Measurements from ENCODE around the gene TRAPPC12. TPM values are rescaled to one million over a fixed set of nuclear protein-coding genes. Genes with fewer than 3 reads are reported as not detected.

Gene TRAPPC12
- total RNA-seq, 1 experiment from 2014 or later: 77.0 TPM

DNA sequence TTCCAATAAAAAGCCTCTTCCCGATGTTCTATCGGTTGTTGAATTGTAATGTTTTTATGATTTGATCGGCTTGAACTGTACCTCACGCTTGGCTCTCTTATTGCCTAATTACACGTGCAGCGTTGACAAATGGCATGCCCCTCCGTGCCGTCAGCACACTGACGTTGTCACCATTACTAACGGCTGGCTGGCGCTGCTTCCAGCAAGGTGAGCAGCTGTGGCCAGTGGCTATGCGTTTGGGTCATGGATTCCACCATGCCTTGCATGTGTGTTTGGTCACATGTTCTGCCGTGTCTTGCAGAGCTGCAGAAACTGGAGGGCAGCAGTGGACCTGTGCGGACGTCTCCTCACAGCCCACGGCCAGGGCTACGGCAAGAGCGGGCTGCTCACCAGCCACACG is 42.1 kb downstream of the TRAPPC12 start:
- intact Hi-C loops (cut with micrococcal nuclease; ENCODE audit: unreplicated experiment): no loop called here
- Mint-ChIP-seq H3K4me3 (ENCODE audit: low read depth, unreplicated experiment) (no peak overlapping the region), H3K9me3 (ENCODE audit: low read depth, unreplicated experiment) (no peaks in the 10 kb centered on the region), H3K36me3 (ENCODE audit: insufficient read depth, unreplicated experiment) (peaks cover 27% of the 10 kb centered on the region), H3K4me1 (ENCODE audit: low read depth, unreplicated experiment) (peaks cover 8% of the 10 kb centered on the region), H3K27me3 (ENCODE audit: unreplicated experiment) (no peaks in the 10 kb centered on the region), H3K27ac (ENCODE audit: unreplicated experiment) (no peak overlapping the region)
- BruUV-seq (replicated peaks): no TSS peak
- CTCF ChIA-PET: no interaction called here
- no peak for DNase-seq
- TF ChIP-seq CTCF (IDR thresholded peaks at IDR 0.05; ENCODE audit: unreplicated experiment): no peak

DNA sequence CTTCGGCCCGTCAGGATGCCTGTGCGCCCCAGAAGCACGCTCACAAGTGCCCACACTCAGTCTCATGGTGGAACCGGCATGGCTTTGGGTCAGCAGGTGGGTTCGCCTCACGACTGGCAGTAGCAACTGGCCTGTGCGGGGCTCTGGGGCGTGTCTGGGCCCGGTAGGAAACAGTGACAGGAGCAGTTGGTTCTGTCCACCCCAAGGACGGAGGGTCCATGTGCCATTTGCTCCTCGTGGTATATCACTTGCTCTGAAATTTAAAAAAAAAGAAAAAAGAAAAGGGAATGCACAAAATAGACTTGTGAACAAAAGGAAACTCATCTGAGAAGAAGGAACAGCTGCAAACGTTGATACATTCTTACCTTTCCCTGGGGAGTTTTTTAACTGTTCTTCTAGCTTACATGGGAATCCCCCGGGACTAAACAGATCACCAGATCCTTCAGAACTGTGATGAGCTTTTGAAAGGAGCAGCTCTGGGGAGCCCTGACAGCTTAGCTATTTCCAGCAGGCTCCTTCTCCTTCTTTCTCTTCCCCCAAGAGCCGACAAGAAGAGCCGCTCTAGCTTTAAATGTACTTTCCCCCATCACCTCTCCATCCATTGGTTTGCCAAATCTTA is 42.8 kb downstream of the TRAPPC12 start:
- no TSS peak for BruUV-seq (replicated peaks)
- H3K27ac Mint-ChIP-seq (ENCODE audit: unreplicated experiment): no peak overlapping the region

GRCh38 chr2:3423492-3424170 is 44.1 kb downstream of the TRAPPC12 start:
- peaks cover 27% of the 10 kb centered on the region for H3K36me3 Mint-ChIP-seq (ENCODE audit: insufficient read depth, unreplicated experiment)

More for the DNA sequence above, 42.8 kb downstream of the TRAPPC12 start:
- peaks cover 27% of the 10 kb centered on the region for H3K36me3 Mint-ChIP-seq (ENCODE audit: insufficient read depth, unreplicated experiment)
- no peak overlapping the region for H3K4me3 Mint-ChIP-seq (ENCODE audit: low read depth, unreplicated experiment)
- no peaks in the 10 kb centered on the region for H3K9me3 Mint-ChIP-seq (ENCODE audit: low read depth, unreplicated experiment)
- peaks cover 8% of the 10 kb centered on the region for H3K4me1 Mint-ChIP-seq (ENCODE audit: low read depth, unreplicated experiment)
- intact Hi-C loops (cut with micrococcal nuclease; ENCODE audit: unreplicated experiment): no loop called here
- no peak for DNase-seq
- CTCF ChIA-PET: no interaction called here
- H3K27me3 Mint-ChIP-seq (ENCODE audit: unreplicated experiment): no peaks in the 10 kb centered on the region
- no peak for TF ChIP-seq CTCF (IDR thresholded peaks at IDR 0.05; ENCODE audit: unreplicated experiment)

More at GRCh38 chr2:3423492-3424170, 44.1 kb downstream of the TRAPPC12 start:
- Mint-ChIP-seq H3K4me3 (ENCODE audit: low read depth, unreplicated experiment) (no peak overlapping the region), H3K4me1 (ENCODE audit: low read depth, unreplicated experiment) (peaks cover 8% of the 10 kb centered on the region), H3K27me3 (ENCODE audit: unreplicated experiment) (no peaks in the 10 kb centered on the region), H3K9me3 (ENCODE audit: low read depth, unreplicated experiment) (no peaks in the 10 kb centered on the region), H3K27ac (ENCODE audit: unreplicated experiment) (peak overlapping the region; percentile 27)
- DNase-seq: peak; percentile 83
- intact Hi-C loops (cut with micrococcal nuclease; ENCODE audit: unreplicated experiment): loop anchor here (2.0 kb wide), 1 partner anchor 229 kb away; no protein-coding TSS in a partner anchor
- BruUV-seq (replicated peaks): no TSS peak
- peak; percentile 93 for TF ChIP-seq CTCF (IDR thresholded peaks at IDR 0.05; ENCODE audit: unreplicated experiment)
- CTCF ChIA-PET: interaction anchor here (0.9 to 1.2 kb wide), 2 partner anchors 10 to 11 kb away, joined by 3 read pairs; no protein-coding TSS in a partner anchor
